Renal cortex interstitium (tissue), 11 donors: Measurements from ENCODE around the gene FABP3. TPM values are rescaled to one million over a fixed set of nuclear protein-coding genes. Genes with fewer than 3 reads are reported as not detected.
A peak's percentile ranks its signal among the peaks of the same experiment; 100 is the strongest.

ENCODE experiments used
- DNase-seq, 11 donors: peaks; one replicate each; pipeline ENCODE4 v3.0.0-alpha.2; 2013; ENCODE audit warnings: low read depth in 9 of 11, low spot score in 4 of 11; ENCODE audit errors: extremely low read depth in 1 of 11
- polyA plus RNA-seq, 3 donors: library from polyadenylated mRNA; unstranded; fragments of 120-200 nt; gene quantifications; one replicate each; pipeline ENCODE4 v1.2.1, GENCODE V29; 2013; ENCODE audit not compliant: insufficient read length in 3 of 3

FABP3 gene
- polyA plus RNA-seq, 3 donors = 72.7 to 92.7 (median 84.6) TPM

GRCh38 chr1:31361607-31362006, 11.3 kb downstream of the FABP3 start:
- no peak for DNase-seq

- DNase-seq = no peak
Observed at GRCh38 chr1:31356427-31356826, 16.4 kb downstream of the FABP3 start.

GRCh38 chr1:31354283-31354682, 18.6 kb downstream of the FABP3 start:
- no peak for DNase-seq

GRCh38 chr1:31348449-31348848, 24.4 kb downstream of the FABP3 start:
- no peak for DNase-seq

GRCh38 chr1:31346785-31347184, 26.1 kb downstream of the FABP3 start:
- no peak for DNase-seq

- DNase-seq = no peak
Observed at GRCh38 chr1:31345635-31346034, 27.2 kb downstream of the FABP3 start.

- DNase-seq = no peak
Observed at GRCh38 chr1:31344503-31344902, 28.4 kb downstream of the FABP3 start.

- no peak for DNase-seq
Observed at GRCh38 chr1:31336687-31337467, 36.0 kb downstream of the FABP3 start.

GRCh38 chr1:31335007-31335406, 37.9 kb downstream of the FABP3 start:
- DNase-seq = peak in 4 of 11 donors; percentile 5 to 20 (median 10)

- no peak for DNase-seq
Observed at GRCh38 chr1:31327381-31327780, 45.5 kb downstream of the FABP3 start.

GRCh38 chr1:31326461-31326860, 46.4 kb downstream of the FABP3 start:
- no peak for DNase-seq

GRCh38 chr1:31324992-31325391, 47.9 kb downstream of the FABP3 start:
- DNase-seq = no peak

- no peak for DNase-seq
Observed at GRCh38 chr1:31324093-31324492, 48.8 kb downstream of the FABP3 start.

- DNase-seq = no peak
Observed at GRCh38 chr1:31318146-31318545, 54.7 kb downstream of the FABP3 start.

- DNase-seq = no peak
Observed at GRCh38 chr1:31315902-31316301, 57.0 kb downstream of the FABP3 start.

Other genes with a start within 250 kb of the FABP3 start
- gene NKAIN1, start 133.2 kb downstream of the FABP3 start, polyA plus RNA-seq = 1 to 10 TPM; 3.1 to 5.1 (median 4.8) TPM
- gene SNRNP40, start 76.3 kb downstream of the FABP3 start, polyA plus RNA-seq = 10 to 100 TPM; 66.5 to 75.3 (median 74.3) TPM
- 10 to 100 TPM; 43.7 to 53.6 (median 52.6) TPM for gene ZCCHC17, start 76.0 kb downstream of the FABP3 start, polyA plus RNA-seq
- gene SERINC2, start 40.1 kb upstream of the FABP3 start, polyA plus RNA-seq = 10 to 100 TPM; 34.8 to 52.4 (median 51.1) TPM
- gene TINAGL1, start 203.4 kb upstream of the FABP3 start, polyA plus RNA-seq = 10 to 100 TPM; 34.9 to 54.1 (median 40.9) TPM
- gene HCRTR1, start 244.6 kb upstream of the FABP3 start, polyA plus RNA-seq = under 1 TPM in 2 of 3 donors, not detected in 1; 0.14 to 0.33 TPM